ENCODE data around the gene RAB27B.

GRCh38 chr18:54880395-54881105 is 52.3 kb downstream of the RAB27B start:
- TF ChIP-seq CTCF (IDR thresholded peaks at IDR 0.05; ENCODE audit: low read length) (no peak), EZH2 (IDR thresholded peaks at IDR 0.05; ENCODE audit: borderline replicate concordance, low read length) (no peak)
